Activated T-helper 1 cell treated with anti-CD3 and anti-CD28 coated beads, Interleukin-2, amount 50 U/mL, for 16 hours (primary cell): ENCODE results near the gene FOCAD.
"Not testable (repeated sequence)": the region's sequence is repeated elsewhere in the genome, so short reads cannot be mapped to it uniquely, and the experiment has no call there.

ENCODE experiments used
- DNase-seq, 2 donors: peaks; one replicate each; pipeline ENCODE4 v3.0.0-alpha.2; 2020; ENCODE audit warnings: low read depth in 1 of 2, low spot score in 1 of 2

The FOCAD gene

DNA sequence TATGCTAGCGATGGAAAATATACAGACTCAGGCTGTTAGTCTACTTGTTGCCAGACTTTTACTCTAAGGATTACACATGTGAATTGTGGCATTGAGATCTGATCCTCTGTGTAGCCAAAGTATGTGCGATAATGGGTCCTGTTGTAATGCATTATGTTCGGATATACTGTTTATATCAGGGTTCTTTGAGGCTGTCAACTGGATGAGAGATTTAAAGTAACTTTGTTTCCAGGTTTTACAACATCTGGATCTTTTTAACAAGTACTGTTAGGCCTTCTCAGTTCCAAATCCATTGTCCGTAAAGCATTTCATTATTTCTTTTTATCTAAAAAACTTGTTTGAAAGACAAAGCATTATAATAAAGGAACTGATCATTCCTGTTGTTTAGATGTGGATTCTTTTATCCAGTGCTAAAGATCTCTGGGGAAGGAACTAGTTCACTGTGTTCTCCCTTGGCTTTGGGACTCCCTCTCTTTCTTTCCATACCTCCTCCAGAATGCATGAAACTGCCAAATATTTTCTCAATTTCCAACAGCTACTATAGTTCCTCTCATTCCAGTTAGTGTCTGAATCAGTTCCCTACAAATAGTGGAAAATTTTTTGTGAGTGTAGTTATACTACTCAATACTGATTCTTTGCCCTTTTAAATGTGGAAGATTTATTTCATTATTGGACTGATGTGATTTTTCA lies 278.6 kb downstream of the FOCAD start:
- DNase-seq, result no peak

DNA sequence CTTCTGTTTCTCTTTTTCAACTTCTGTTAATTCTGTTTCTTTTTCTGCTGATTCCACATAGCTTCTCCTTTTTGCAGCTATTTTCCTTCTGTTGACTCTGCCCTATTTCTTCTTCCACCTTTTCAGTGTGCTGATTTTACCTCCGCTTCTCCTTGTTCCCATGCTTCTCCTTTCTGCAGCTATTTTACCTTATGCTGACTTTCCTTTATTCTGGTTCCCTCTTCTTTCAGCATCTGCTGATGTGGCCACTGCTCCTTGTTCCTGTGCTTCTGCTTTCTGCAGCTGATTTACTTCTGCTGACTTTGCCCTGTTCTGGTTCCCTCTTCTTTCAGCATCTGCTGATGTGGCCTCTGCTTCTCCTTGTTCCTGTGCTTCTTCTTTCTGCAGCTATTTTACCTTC lies 288.6 kb downstream of the FOCAD start:
- DNase-seq, result no peak

DNA sequence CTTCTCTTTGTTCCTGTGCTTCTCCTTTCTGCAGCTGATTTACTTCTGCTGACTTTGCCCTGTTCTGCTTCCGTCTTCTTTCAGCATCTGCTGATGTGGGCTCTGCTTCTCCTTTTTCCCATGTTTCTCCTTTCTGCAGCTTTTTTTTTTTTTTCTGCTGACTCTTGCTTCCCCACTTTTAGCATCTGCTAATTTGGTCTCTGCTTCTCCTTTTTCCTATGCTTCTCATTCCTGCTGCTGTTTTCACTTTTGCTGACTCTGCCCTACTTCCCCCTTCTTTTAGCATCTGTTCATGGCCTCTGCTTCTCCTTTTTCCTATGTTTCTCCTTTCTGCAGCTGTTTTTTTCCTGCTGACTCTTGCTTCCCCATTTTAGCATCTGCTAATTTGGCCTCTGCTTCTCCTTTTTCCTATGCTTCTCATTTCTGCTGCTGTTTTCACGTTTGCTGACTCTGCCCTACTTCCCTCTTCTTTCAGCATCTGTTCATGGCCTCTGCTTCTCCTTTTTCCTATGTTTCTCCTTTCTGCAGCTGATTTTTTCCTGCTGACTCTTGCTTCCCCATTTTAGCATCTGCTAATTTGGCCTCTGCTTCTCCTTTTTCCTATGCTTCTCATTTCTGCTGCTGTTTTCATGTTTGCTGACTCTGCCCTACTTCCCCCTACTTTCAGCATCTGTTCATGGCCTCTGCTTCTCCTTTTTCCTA lies 289.3 kb downstream of the FOCAD start:
- not testable (repeated sequence) for DNase-seq

DNA sequence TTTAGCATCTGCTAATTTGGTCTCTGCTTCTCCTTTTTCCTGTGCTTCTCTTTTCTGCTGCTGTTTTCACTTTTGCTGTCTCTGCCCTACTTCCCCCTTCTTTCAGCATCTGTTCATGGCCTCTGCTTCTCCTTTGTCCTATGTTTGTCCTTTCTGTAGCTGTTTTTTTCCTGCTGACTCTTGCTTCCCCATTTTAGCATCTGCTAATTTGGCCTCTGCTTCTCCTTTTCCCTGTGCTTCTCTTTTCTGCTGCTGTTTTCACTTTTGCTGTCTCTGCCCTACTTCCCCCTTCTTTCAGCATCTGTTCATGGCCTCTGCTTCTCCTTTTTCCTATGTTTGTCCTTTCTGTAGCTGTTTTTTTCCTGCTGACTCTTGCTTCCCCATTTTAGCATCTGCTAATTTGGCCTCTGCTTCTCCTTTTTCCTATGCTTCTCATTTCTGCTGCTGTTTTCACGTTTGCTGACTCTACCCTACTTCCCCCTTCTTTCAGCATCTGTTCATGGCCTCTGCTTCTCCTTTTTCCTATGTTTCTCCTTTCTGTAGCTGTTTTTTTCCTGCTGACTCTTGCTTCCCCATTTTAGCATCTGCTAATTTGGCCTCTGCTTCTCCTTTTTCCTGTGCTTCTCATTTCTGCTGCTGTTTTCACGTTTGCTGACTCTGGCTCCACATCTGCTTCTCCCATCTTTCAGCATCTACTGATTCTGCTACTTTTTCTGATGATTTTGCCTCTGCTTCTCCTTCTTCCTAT lies 290.3 kb downstream of the FOCAD start:
- DNase-seq, result not testable (repeated sequence)

DNA sequence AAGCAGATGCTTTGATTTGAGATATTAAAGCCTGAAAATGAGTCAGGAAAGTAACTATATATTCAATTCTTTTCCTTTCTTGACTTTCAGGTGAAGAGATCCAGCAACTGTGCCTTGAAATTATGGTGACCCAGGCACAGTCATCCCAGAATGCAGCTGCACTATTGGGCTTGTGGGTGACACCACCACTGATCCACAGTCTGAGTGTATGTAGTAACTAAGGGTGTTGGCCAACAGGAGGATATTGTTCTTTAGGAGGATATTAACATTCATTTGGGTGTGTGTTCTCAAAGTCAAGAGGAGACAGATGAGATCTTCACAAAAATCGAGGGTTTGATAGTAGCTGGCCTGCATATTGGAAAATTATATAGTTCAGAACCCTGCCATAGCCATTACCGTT lies 294.2 kb downstream of the FOCAD start:
- no peak for DNase-seq

DNA sequence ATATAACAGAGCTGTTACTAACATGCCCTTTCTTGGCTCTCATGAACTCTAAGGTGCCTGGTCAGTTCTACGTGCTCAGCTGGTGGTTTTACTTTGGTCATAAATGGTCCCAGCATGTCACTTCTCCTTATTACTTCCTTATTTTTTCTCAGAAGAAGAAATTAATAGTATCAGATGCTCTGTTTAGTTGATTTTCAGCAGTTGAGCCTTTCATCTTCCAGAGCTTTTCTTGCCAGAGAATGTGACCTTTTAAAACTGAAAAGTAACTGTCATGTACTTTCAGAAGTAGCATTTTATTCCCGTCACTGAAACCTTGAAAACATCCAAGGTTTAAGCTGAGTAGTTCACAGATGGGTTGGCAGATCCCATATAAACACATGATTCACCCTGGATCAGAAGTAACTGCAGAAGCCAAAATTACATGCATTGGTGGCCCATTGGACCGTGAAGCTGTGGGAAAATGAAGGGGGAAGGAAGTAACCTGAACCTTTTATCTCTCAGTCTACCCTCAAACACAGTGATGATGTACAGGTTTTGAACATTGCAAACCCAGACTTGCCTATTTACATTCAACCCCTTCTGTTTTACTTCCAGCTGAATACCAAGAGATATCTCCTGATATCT lies 296.9 kb downstream of the FOCAD start:
- no peak for DNase-seq

DNA sequence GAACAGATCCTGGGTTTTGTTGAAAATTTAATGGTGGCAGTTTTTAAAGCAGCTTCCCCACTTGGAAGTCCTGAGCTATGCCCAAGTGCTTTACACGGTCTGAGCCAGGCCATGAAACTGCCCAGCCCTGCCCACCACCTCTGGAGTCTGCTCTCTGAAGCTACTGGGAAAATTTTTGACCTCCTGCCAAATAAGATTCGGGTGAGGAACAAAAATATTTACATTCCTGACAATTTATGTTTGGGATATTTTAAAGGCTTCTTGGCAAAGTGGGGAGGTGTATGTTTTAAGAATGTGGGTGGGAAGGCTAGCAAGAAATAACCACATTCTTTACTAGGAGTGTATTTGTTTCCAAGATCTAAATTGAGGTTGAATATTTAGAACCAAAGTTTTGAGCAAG lies 297.4 kb downstream of the FOCAD start:
- no peak for DNase-seq

DNA sequence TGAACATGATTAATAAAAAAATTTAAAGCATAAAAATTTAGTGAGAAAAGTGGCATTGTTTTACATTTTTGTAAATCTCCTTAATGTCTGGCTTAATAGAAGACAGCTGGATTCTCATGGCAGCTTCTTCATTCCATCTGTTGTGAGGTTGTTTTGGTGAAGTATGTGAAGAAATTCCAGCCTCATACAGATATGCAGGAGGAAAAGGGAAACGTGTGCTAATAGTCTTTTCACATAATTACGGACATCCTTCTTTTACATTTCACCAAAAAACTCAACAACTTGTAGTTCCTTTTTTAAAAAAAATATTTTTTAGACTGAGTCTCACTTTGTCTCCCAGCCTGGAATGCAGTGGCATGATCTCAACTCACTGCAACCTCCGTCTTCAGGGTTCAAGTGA lies 300.4 kb downstream of the FOCAD start:
- no peak for DNase-seq

DNA sequence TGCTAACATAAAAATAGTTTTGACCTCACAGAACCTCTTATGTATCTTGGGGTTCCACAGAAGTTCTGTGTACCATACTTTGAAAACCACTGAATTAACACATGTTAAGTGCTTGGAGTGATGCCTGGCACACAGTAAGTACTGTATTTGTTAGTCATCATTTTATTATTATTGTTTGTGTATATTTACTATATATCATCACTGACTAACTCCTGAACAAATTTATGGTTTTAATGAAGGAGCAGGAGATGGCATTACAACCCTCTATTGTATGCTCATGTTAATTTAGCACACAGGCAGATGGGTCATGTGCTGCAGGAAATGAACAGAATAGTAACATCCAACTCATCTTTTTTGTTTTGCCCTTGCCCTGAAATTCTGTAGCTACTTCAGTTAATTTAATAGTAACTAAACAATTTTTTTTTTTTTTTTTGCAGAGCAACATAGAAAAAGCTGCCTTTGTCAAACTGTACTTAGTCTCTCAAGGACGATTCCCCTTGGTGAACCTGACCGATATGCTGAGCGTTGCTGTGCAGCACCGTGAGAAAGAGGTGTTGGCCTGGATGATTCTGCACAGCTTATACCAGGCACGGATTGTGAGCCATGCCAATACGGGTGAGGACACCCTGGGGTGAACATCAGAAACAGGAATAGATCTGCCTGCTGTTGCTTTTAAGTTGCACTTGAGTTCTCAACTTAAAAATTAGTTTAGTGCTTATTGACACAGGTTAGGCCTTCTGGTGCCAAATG lies 302.0 kb downstream of the FOCAD start:
- no peak for DNase-seq

DNA sequence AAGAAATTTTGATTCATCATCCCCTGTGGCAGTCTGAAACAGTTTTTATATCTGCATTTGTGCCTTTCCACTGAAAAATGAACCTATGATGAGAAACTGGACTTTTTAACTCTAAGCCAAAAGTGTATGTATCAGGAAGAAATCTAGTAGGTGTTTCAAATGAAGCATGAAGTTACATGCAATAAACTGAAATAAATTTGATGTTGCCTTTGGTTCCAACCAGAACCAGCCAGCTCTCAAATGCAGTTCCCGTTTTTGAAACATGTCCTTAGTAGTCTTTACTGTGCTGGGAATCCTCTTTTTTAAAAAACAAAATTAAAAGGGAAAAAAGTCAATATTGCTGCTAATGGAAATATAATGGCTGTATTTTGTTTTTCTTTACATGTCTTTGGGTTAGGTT lies 303.5 kb downstream of the FOCAD start:
- no peak for DNase-seq

DNA sequence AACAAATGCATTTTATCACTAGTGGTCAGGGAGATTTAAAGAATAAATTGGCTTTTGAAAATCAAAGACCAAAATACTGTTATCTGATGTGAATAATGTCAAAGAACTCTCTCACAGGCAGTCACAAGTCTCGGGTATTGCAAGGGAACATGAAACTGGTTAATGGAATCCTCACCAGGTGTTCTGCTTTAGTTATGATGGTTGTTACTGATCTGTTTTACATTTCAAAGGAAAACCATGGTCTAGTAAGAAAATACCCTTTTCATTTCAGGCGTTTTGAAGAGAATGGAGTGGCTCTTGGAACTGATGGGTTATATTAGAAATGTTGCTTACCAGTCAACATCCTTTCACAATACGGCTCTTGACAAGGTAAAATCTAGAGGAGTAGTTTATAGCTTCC lies 304.0 kb downstream of the FOCAD start:
- no peak for DNase-seq

DNA sequence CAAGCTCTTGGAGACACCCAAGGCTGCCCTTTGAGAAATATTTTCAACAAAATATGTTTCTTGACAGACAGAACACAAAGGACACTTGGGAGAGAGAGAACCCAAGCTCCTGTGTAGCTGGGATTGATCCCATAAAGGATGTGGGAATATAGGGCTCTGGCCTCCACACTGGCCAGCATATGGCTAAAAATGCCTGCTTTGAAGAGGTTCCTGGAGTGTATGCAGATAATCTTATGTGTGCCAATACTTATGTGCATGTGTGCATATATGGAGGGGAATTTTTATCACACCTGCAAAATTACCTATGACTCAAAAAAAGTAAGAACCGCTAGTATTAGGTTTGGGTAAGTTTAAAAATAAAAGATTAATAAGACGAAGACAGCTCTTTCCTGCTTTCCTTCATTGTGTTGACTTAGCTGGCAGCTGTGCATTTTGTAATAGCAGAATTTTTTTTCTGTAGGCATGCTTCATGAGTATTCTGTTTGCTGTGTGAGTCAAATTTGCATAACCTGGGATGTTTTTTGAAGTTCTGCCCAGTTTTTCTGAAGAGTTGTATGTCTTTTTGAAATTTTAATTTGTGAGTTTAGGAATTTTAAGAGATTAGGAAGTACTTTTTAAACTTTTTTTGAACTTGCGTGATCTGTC lies 304.7 kb downstream of the FOCAD start:
- no peak for DNase-seq

DNA sequence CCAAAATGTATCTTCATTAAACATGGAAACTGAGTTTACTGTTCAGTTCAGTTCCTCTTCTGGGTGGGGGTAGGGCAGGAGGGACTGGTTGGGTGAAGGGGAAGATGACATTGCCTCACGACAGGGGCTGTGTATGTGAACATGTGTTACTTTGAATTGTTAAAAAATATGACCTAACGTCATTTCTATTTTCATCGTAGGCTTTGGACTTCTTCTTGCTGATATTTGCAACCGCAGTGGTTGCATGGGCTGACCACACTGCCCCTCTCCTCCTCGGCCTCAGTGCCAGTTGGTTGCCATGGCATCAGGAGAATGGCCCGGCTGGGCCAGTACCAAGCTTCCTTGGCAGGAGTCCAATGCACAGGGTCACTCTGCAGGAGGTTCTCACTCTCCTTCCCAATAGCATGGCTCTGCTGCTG lies 305.9 kb downstream of the FOCAD start:
- no peak for DNase-seq

DNA sequence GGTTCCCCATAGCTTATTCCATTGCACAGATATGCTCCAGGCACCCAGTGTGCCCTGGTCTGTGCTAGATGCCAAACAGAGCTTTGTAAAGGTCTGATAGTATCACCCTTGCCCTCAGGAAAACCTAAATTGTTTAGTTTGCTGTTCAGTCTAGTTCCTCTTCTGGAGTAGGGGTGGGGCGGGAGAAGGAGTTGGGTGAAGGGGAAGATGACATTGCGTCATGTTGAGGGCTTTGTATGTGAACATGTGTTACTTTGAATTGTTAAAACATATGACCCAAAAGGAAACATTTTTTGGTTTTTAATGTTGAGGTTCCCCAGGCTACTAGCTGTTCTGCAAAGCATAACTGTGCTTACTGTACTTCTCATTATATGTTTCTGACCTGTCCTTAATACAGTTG lies 306.8 kb downstream of the FOCAD start:
- no peak for DNase-seq

DNA sequence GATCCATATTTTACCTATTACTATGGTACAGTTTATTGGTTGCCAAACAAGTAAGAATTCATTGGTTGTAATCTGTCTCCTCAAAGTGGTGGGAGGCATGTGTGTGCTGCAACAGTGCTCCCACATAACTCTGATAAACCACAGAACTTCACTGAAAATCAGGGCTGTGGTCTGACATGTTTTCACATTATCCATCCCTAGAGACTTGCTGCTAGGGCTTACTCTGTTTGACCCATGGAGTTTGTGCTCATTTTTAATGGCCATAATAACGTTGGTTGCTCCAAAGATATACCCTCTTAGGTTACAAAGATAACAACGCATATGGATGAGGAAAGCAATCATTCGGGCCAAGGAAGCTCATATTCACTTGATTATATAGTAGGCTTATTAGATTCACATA lies 310.4 kb downstream of the FOCAD start:
- no peak for DNase-seq

DNA sequence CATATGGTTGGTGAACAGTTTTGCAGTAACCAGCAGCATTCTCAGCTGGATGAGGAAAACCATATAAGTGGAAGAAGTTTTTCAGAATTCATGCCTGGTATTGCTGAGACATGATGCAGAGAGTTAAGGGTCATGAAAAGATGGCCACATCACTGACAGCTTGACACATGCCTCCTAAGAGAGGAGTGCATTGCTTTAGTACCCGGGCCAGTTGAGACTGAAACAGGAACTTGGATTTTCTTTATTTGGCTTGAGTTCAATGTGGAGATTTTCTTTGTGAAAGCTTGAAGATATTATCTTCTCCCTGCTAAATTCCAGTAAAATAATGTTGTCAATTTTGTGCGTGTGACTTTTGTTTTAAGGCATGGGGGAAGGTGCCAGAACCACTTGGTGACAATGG lies 311.6 kb downstream of the FOCAD start:
- no peak for DNase-seq

DNA sequence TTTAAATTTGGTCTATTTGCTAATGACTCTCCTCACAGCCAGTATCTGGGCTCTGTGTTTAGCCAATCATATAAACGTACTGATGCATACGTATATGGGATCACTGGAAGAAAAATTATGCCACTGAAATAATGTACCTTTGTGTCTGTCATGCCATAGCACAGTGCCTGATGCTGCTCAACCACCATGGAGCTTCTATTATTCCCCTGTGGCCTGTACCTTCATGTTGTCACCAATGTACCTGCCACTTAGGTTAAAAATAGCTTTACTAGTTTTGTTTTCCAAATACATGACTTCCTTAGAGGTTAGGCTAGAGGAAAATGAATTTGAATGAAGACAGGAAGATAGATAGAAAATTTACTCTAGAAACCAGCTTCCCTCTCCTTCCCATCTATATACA lies 312.8 kb downstream of the FOCAD start:
- no peak for DNase-seq

DNA sequence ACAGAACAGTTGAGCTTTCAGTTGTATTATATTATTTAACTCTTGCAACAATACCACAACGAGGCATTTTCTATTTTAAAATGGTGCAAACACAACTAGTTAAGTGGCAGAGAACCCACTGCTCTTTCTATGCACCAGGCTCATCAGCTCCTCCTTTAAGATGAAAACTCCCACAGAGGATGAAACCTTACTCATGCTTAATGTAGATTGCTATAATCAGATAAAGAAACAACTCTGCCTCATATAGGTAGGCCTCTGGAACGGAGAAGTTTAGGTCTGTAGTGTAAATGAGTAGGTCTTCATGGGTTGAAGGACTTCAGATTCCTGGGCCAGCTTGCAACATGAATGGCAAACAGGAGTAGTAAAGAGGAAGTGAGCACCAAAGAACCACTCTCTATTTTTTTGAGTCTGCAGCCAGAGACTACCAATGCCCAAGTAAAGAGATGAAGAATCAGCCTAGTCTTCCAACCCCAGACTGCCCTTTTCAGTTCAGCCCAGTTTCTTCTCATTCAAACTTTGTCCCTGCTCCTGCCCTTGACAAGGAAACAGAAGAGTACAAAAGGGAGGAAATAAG lies 313.5 kb downstream of the FOCAD start:
- no peak for DNase-seq

DNA sequence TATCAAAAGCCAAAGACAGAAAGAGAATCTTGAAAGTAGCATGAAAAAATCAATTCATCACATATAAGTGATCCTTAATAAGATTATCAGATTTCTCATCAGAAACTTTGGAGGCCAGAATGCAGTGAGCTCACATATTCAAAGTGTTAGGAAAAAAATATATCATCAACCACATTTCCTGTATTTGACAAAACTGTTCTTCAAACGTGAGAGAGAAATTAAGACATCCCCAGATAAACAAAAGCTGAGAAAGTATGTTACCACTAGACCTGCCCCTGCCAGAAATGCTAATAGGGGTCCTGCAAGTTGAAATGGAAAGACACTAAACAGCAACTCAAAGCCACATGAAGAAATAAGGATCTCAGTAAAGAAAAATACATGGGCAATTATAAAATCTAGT lies 317.5 kb downstream of the FOCAD start:
- no peak for DNase-seq

DNA sequence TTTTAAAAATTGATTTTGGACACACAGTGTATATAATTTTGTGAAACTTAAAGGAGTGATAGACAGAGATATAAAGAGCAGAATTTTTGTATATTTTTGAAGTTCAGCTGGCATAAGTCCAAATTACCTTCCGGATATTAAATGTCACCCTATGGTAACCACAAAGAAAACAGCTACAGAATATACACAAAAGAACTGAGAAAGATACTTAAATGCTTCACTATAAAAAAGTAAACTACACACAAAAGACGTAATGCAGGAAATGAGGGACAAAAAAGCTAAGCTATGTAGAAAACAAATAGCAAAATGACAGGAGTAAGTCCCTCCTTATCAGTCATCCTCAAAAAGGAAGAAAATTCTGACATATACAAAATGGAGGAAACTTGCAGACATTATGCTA lies 318.0 kb downstream of the FOCAD start:
- no peak for DNase-seq
